Endothelial cell of hepatic sinusoid (primary cell): Measurements from ENCODE around the gene DEPDC4.
"Not testable (repeated sequence)": the region's sequence is repeated elsewhere in the genome, so short reads cannot be mapped to it uniquely, and the experiment has no call there.

ENCODE experiments used
- in situ Hi-C: cut with HindIII; loops from 2 replicates; pipeline ENCODE4 v1.10.0; 2017; ENCODE audit warnings: low sequenced_read_pairs

The DEPDC4 gene

DNA sequence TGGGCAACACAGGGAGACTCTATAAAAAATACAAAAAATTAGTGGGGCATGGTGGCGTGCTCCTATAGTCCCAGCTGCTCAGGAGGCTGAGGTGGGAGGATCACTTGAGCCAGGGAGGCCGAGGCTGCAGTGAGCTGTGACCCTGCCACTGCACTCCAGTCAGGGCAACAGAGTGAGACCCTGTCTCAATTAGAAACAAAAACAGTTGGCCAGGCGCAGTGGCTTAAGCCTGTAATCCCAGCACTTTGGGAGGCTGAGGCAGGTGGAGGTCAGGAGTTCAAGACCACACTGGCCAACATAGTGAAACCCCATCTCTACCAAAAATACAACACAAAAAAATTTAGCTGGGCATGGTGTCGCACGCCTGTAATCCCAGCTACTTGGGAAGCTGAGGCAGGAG is 1.8 kb downstream of the DEPDC4 start:
- in situ Hi-C loops: not testable (repeated sequence)

DNA sequence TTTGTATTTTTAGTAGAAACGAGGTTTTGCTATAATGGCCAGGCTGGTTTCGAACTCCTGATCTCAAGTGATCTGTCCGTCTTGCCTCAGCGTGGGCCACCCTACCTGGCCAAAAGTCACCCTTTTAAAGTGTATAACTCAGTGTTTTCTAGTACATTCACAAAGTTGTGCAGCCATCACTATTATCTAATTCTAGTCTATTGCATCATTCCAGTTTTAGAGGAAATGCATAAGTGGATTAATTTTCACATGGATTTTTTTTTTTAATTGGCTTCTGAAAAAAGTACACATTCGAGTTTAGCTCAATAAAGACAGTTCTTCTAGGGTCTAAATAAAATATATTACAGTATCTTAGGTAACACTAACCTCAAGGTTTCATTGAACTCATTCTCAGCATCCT is 3.7 kb downstream of the DEPDC4 start:
- in situ Hi-C loops: no loop called here

DNA sequence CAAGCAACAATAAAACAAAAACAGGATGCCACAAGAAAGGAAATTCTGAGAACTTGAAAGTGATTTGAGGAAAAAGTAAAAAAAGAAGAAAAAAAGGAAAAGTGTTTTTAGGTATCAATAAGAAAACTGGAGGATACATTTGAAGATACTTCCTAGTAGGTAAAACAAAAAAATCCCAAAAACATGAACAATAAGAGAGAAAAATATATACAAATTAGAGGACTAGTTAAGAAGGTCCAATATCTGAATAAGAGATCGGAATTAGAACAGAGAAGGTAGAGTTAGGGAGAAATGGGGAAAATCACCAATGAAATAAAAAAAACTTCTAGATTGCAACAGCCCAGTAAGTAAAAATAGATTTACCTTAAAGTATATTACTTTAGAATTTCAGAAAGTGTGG is 8.8 kb downstream of the DEPDC4 start:
- in situ Hi-C loops: no loop called here

DNA sequence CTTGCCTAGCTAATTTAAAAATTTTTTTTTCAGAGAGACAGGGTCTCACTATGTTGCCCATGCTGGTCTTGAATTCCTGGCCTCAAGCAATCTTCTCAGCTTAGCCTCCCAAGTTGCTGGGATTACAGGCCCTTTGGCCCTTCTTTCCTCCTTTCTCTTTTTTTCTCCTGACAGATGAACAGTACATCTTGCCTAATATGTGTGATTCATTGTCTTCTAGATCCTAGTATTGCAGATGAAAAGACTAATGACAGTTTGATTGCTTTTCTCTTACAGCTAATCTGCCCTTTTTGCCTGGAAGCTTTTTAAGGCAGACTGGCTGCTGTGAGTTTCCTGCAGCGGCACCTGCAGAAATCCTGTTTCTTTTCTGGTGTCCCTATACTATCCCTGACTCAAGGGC is 12.0 kb downstream of the DEPDC4 start:
- in situ Hi-C loops: no loop called here

DNA sequence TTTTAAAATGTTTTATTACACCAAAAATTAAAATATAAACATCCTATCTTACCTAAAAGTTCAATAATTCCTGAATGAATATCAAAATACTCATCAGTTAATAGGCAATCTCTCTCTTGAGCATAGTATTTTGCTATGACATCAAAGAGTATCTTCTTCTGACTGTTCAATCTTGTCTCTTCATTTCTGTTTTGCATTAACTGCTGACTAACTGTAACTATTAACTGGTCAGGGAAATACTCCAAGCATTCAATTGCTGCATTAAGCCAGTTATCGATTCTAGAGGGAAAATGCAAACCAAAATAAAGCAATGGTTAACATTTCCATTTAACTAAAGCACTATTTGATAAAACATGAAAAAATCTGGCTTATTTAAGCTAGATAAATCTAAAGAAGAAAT is 13.4 kb downstream of the DEPDC4 start:
- in situ Hi-C loops: no loop called here

DNA sequence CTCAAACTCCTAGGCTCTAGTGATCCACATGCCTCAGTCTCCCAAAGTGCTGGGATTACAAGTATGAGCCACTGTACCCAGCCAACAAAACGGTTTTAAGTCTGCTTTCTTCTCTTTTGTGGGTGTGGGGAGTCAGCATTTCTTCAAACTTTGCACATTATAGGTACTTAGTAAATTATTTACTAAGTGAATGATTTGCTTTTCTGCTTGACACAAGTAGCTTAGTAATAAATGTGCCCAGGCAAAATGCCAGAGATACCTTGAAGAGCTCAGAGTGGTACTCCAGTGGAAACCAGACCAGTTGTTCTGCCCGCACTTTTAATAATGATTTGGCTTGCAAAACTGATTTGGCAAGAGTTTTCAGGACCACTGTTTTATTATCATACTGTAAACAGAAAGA is 15.0 kb downstream of the DEPDC4 start:
- in situ Hi-C loops: no loop called here

DNA sequence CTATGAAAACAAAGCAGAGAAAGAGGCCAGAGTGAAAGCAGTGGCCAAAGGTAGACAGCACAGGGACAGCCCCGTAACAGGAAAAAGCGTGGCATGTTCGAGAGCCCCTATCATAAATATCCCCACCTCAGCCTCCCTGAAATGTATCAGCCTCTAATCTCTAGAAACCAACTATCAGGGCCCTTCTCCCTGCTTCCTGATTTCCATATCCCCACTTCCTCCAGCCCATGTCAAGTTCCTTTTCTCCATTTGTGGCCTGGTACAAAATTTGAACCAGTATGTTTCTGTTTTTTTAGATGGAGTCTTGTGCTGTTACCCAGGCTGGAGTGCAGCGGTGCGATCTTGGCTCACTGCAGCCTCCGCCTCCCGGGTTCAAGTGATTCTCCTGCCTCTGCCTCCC is 16.9 kb downstream of the DEPDC4 start:
- in situ Hi-C loops: no loop called here

DNA sequence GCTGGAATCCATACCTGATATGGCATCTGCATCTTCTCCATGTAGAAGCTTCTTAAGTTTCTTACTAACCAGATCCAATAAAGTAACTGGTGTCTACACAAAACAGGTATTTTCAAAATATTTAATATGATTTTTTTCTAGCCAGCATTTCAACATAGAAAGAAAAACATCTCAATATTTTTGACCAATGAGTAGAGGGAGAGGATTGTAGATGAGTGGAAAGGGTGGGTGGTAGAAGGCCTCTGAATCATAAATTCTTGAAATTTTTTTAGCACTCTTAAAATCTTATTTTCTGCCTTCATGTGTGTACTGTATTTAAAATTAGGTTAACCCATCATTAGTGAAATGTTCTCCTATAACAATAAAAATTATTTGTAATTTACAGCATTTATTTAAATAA is 18.0 kb downstream of the DEPDC4 start:
- in situ Hi-C loops: no loop called here

DNA sequence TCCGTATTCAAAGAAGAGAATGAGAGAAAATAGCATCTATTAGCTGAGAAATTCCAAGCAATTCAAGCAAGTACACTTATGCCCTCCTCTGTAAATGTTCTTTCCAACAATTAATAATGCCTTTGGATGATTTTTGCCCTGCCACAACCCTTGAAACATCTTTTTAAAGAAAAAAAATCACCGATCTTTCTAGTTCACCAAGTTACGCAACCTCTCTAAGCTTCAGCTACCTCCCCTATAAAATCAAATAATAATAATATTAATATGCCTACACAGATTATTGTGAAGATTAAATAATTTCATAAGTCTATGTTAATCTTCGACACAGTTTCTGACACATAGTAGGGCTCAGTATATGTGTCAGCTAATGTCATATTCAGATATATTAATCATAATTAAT is 19.1 kb downstream of the DEPDC4 start:
- in situ Hi-C loops: no loop called here

DNA sequence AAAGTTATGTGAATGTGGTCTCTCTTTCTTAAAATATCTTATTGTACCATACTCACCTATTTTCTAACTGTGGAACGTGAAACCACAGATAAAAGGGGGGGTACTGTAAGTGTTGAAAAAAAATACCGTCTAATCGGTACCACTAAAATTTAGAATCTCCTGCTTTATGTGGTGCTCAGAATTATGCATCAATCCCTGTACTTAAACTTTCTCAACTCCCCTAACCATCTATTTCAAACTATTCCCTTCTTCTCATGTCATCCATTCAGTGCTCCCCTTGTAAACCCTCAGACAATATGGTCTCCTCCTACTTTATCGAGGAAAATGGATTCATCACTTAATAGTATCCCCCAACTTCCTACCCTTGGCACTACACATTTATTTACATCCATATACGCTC is 23.7 kb downstream of the DEPDC4 start:
- in situ Hi-C loops: no loop called here

DNA sequence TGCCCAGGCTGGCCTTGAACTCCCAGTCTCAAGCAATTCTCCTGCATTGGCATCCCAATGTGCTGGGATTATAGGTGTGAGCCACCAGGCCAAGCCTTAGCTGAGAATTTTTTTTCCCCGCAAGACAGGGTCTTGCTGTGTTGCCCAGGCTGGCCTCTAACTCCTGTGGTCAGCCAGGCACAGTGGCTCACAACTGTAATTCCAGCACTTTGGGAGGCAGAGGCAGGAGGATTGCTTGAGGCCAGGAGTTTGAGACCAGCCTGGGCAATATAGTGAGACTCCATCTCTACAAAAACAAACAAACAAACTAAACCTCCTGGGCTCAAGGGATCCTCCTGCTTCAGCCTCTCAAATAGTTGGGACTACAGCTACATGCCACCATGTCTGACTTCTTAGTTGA is 27.3 kb downstream of the DEPDC4 start:
- in situ Hi-C loops: no loop called here

DNA sequence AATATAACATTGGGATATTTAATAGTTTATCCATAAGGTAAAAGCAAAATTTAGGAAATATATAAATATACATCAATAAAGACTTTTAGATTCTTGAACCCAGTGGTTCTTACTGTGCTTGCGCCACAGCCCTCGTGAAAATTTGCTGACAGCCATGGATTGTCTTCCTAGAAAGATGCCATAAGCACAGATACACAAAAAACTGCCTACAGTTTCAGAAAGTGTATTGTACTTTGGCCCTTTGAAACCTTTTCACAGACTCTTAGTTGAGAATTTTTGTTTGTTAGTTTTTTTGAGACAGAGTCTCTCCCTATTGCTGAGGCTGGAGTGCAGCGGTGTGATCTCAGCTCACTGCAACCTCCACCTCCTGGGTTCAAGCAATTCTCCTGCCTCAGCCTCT is 28.1 kb downstream of the DEPDC4 start:
- in situ Hi-C loops: no loop called here

DNA sequence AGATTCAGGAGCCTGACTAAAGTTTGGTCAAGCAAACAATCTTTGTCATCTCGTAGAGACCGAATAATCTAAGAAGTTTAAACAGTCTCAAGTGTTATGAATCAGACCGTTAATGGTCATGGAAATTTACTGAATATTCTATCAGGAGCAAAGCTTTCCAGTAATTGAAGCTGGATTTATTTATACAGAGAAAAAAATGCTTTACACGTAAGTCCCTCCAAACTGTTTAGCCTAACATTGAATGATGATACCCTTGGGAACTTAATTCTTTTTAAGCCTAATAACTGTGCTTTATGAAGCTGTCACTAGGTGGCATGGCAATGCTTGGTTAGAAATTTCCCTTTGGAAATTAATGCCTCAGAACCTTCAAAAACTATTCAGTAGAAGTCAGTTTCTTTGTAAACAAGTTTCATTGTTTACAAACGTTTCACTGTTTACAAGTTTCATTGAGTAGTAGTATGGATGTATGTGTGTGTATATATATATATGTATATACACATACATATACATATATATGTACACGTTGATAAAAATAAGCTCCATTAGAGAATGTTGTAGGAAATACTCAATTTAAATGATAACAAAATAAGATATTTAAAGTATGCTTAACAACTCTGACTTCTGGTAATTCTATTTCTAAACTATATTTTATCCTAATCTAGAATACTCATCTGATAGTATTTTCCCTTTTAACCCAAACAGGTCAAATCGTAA is 32.1 kb downstream of the DEPDC4 start:
- in situ Hi-C loops: no loop called here

DNA sequence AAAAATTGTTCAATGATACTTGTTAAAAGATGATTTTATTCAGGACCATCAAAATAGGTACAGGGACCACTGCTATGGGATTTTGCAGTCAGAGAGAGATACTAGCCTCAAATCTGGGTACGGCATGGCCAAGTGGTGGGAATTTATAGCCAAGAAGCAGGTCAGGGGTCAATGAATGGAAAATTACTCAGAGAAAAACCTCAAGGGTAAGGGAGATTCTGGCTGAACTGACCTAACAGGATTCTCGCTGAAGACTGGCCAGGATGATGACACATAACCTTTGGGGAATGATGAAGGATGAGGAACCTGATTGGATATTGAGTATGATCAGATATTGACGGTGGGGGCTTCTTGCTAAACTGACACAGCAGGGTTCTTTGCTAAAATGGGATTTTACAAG is 32.7 kb downstream of the DEPDC4 start:
- in situ Hi-C loops: no loop called here

DNA sequence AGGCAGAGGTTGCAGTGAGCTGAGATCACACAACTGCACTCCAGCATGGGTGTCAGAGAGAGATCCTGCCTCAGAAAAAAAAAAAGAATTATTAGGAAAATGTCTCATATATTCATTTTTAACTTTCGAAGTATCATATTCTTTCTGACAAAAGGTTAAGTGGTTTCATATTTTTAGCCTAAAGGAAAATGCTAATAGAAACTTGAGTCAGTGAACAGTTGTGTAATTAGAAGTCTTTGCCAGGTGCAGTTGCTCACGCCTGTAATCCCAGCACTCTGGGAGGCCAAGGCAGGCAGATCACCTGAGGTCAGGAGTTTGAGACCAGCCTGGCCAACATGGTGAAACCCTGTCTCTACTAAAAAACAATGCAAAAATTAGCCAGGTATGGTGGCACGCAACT is 35.0 kb downstream of the DEPDC4 start:
- in situ Hi-C loops: not testable (repeated sequence)

DNA sequence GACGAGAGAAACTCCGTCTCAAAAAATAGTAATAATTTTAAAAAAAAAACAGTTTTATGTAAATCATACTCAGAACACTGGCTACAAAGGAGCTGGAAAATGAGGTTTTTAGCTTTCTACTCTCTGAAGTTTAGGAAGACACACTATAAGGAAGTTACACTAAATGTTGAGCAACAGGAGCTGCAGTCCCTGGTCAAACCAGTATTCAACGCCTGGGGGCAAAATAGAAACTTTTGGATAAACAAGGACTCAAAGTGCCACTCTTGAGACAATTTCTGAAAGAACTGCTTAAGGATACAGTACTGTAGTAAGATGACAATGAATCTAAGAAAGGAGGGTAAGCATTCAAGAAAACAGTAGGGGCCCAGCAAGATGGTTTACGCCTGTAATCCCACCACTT is 37.0 kb downstream of the DEPDC4 start:
- in situ Hi-C loops: loop anchor here (5.0 kb wide), 2 partner anchors 97 to 332 kb away; no protein-coding TSS in a partner anchor

DNA sequence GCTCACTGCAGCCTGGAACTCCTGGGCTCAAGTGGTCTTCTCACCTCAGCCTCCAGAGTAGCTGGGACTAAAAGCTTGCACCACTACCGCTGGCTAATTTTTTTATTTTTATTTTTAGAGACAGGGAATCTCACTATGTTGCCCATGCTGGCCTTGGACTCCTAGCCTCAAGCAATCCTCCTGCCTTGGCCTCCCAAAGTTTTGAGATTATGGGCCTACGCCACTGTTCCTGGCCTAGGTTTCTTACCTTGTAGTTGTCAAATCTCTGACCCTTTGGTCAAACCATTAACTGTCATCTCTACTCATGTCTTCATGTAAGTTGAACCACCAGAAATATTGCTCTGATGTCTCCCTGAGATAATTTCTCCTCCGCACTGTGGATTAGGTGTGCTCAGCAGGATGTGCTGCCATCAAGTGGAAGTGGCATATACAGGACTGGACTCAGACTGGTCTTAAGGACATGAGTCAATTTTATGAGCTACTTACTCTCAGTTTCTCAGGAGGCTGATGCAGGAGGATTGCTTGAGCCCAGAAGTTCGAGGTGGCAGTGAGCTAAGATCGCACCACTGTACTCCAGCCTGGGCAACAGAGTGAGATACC is 37.7 kb downstream of the DEPDC4 start:
- in situ Hi-C loops: loop anchor here (5.0 kb wide), 2 partner anchors 98 to 333 kb away; no protein-coding TSS in a partner anchor

DNA sequence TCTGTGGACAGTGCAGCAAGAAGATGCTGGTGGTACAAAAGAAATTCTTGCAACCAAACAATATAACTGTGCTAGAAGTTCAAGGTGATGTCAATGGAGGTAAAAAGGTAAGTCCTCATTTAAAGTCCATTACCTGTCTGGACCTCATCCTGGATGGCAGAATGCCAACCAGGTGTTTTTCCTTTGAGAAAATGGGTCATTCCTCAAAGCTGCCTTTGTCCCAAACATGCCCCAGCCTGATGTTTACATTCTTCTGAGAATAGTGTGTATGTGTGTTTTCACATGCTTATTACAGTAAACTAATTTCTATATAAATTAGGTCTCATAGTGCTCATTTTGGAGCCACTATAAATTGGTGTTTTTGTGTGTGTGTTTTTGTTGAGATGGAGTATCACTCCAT is 41.4 kb downstream of the DEPDC4 start:
- in situ Hi-C loops: loop anchor here (5.0 kb wide), 2 partner anchors 102 to 337 kb away; no protein-coding TSS in a partner anchor

DNA sequence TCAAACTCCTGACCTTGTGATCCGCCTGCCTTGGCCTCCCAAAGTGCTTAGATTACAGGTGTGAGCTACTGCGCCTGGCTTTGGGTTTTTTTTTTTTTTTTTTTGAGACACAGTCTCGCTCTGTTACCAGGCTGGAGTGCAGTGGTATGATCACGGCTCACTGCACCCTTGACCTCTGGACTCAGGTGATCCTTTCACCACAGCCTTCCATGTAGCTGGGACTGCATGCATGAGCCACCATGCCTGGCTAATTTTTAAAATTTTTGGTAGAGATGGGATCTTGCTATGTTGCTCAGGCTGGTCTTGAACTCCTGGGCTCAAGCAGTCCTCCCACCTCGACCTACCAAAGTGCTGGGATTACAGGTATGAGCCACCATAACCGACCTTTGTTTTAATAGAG is 44.7 kb downstream of the DEPDC4 start:
- in situ Hi-C loops: not testable (repeated sequence)

DNA sequence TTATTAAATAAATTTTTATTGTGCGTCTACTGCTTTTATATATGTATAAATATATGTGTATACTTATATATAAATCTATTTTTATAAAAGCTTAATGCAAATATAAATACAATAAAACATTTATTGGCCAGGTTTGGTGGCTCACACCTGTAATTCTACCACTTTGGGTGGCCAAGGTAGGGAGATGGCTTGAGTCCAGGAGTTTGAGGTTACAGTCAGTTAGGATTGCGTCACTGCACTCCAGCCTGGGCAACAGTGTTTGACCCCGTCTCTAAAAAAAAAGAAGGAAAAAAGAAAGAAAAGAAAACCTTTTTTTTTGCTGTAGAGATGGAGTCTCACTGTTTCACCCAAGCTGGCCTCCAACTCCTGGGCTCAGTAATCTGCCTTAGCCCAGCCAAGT is 45.4 kb downstream of the DEPDC4 start:
- in situ Hi-C loops: no loop called here

DNA sequence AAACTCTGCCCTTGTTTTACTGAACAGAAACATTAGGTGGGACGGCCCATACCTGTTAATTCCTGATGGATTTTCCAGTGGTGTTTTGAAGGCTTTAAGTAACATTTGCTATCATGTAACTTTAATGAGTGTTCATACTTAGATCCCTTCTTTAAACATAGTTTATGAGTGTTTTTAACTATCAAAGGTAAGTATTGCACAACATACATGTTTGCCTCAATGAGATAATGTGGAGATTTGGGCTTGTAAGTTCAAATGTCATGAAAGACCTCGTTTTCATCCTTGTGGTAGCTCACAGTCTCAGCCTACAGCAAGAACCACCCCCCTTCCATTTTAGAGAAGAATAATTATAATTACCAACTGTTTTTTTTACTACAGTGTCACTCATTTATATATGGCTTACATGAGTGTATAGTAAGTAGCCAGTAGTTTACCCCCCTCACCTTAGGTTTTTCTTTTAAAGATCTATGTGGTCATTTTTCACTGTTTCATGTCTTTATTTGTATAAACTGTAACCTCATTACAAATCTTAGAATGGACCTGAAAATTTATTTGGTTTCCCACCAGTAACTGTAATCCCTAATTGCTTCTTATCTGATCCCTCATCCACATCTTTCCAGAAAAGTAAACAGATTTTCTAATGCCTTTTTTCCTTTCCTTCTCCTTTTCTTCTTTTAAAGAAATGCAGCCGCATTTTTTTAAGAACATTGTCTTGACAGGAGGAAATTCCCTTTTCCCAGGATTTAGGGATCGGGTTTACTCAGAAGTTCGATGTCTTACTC is 47.4 kb downstream of the DEPDC4 start:
- in situ Hi-C loops: no loop called here

DNA sequence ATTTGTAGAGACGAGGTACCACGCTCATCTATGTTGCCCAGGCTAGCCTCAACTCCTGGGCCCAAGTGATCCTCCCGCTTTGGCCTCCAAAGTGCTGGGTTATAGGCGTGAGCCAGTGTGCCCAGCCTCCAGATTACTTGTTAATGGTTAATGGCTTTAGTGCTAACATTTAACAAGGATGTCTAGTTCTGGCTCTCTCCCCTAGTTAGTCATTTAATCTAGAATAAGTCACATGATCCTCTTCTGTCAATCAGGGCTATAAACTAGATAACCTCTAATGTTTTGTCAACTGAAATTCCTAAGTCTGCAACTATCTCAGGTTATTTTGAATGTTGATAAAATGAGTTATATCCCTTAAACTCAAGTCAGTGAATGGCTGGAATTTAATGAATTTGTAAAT is 50.5 kb downstream of the DEPDC4 start:
- in situ Hi-C loops: no loop called here
